GM12878 (cell line): Measurements from ENCODE around the gene ZBTB6. TPM values are rescaled to one million over a fixed set of nuclear protein-coding genes. Genes with fewer than 3 reads are reported as not detected.

Experiments used
- ATAC-seq: fragments of 200-7000 bp; cut with Tn5 transposase; 3 replicates; pipeline ENCODE4 v1.9.1; 2020; ENCODE audit warnings: mild to moderate bottlenecking, moderate library complexity
- BruUV-seq: library from RNA; stranded (reverse); fragments of 400-500 nt; replicated peaks from 2 replicates; lab custom pipeline; 2021; lab: Mats Ljungman, UMichigan
- CTCF ChIA-PET: fragments of 300-600 bp; sonication (Branson Sonifier 250); formaldehyde crosslinking; extraction: SDS; loops from one replicate; lab custom pipeline; 2021; ENCODE audit warnings: inconsistent platforms; lab: Yijun Ruan, JAX
- POLR2A ChIA-PET: fragments of 350-600 bp; formaldehyde crosslinking; extraction: SDS; loops from one replicate; lab custom pipeline; 2021; ENCODE audit warnings: inconsistent platforms; lab: Charles Lee
- RAD21 ChIA-PET: fragments of 300-600 bp; sonication (Branson Sonifier 250); formaldehyde crosslinking; loops from one replicate; lab custom pipeline; 2023; ENCODE audit warnings: antibody characterized with exemption; ENCODE audit not compliant: unreplicated experiment; lab: Charles Lee
- SMC1A ChIA-PET: fragments of 300-600 bp; sonication (Branson Sonifier 250); formaldehyde crosslinking; loops from one replicate; lab custom pipeline; 2023; ENCODE audit not compliant: unreplicated experiment, uncharacterized antibody; lab: Charles Lee
- DNase-seq: peaks from one replicate; pipeline ENCODE4 v3.0.0-alpha.2; 2011; ENCODE audit warnings: low read depth, low spot score
- FAIRE-seq: peaks from 3 replicates; lab custom pipeline; 2011; peaks lifted over from hg19 to GRCh38; lab: Jason Lieb, UNC
- H2AFZ ChIP-seq: 2 replicates; pipeline ENCODE4 v1.6.0; 2011; ENCODE audit warnings: low read depth, low read length, control low read depth; ENCODE audit not compliant: control insufficient read depth
- H3K27ac ChIP-seq: 2 replicates; pipeline ENCODE4 v1.5.1; 2011; ENCODE audit warnings: control low read depth; ENCODE audit not compliant: control insufficient read depth, insufficient read depth
- H3K27me3 ChIP-seq, 2 experiments: replicated peaks in 1 of 2; 2 replicates each; pipeline versions ENCODE4 v1.6.0 to v1.6.1; 2011; ENCODE audit warnings: low read length in 1 of 2; ENCODE audit not compliant: control insufficient read depth in 2 of 2, insufficient read depth in 2 of 2
- H3K36me3 ChIP-seq, 2 experiments: 2 replicates each; pipeline ENCODE4 v1.5.1; 2011; ENCODE audit warnings: low read length in 1 of 2; ENCODE audit not compliant: control insufficient read depth in 2 of 2, insufficient read depth in 2 of 2
- H3K4me1 ChIP-seq: 2 replicates; pipeline ENCODE4 v1.6.1; 2011; ENCODE audit warnings: mild to moderate bottlenecking, low read length, moderate library complexity, mixed read lengths; ENCODE audit not compliant: control insufficient read depth, insufficient read depth
- H3K4me2 ChIP-seq: 2 replicates; pipeline ENCODE4 v1.6.0; 2011; ENCODE audit warnings: control low read depth; ENCODE audit not compliant: control insufficient read depth, insufficient read depth
- H3K4me3 ChIP-seq: fragments of 200-600 bp; sonication (generic); 2 replicates; pipeline ENCODE4 v1.5.1; 2016
- H3K79me2 ChIP-seq: 2 replicates; pipeline ENCODE4 v1.6.0; 2011; ENCODE audit warnings: low read length; ENCODE audit not compliant: control insufficient read depth, insufficient read depth
- H3K9ac ChIP-seq: 2 replicates; pipeline ENCODE4 v1.8.0; 2011; ENCODE audit warnings: low read length, control low read depth, mixed read lengths; ENCODE audit not compliant: control insufficient read depth, insufficient read depth
- H3K9me3 ChIP-seq: replicated peaks from 3 replicates; pipeline ENCODE4 v1.5.1; 2011; ENCODE audit warnings: mild to moderate bottlenecking, low read length; ENCODE audit not compliant: control insufficient read depth, insufficient read depth
- H4K20me1 ChIP-seq: 2 replicates; pipeline ENCODE4 v1.6.0; 2011; ENCODE audit not compliant: control insufficient read depth, insufficient read depth
- ASH2L ChIP-seq: fragments of 300-600, 200-600 bp; sonication (generic); IDR thresholded peaks from 2 replicates; pipeline ENCODE4 v1.6.1; 2017; ENCODE audit warnings: low read depth, mild to moderate bottlenecking, borderline replicate concordance
- BACH1 ChIP-seq: fragments of 450-650 bp; IDR thresholded peaks from 2 replicates; pipeline ENCODE4 v1.6.1; 2017; ENCODE audit warnings: mild to moderate bottlenecking, borderline replicate concordance
- CBX5 ChIP-seq: sonication (generic); IDR thresholded peaks from 2 replicates; pipeline ENCODE4 v1.6.1; 2016; ENCODE audit warnings: low read depth, moderate library complexity, mild to moderate bottlenecking, inconsistent platforms
- ESRRA ChIP-seq: IDR thresholded peaks from 2 replicates; pipeline ENCODE4 v1.6.1; 2012; ENCODE audit warnings: mild to moderate bottlenecking, low read length, improper control_type of control experiment
- ETV6 ChIP-seq, 2 experiments: fragments of 450-650 bp in 1 of 2; IDR thresholded peaks in 1 of 2; conservative IDR thresholded peaks in 1 of 2; 2 replicates each; pipeline ENCODE4 v1.6.1; 2014; ENCODE audit warnings: antibody characterized with exemption in 1 of 2, borderline replicate concordance in 1 of 2, low read depth in 1 of 2, mild to moderate bottlenecking in 1 of 2, moderate library complexity in 1 of 2
- JUNB ChIP-seq: IDR thresholded peaks from 2 replicates; pipeline ENCODE4 v1.6.1; 2016; ENCODE audit warnings: antibody characterized with exemption, mild to moderate bottlenecking
- RB1 ChIP-seq: fragments of 450-650 bp; formaldehyde crosslinking; IDR thresholded peaks from 2 replicates; pipeline ENCODE4 v1.6.1; 2017; ENCODE audit warnings: mild to moderate bottlenecking, borderline replicate concordance
- WRNIP1 ChIP-seq: IDR thresholded peaks from 2 replicates; pipeline ENCODE4 v1.6.1; 2011; ENCODE audit warnings: low read depth, low read length, improper control_type of control experiment, borderline replicate concordance
- WGBS: methylation state at CpG from one replicate; pipeline ENCODE4 v1.1.6; 2016; ENCODE audit warnings: low lambda C conversion rate; ENCODE audit not compliant: insufficient replicate concordance, insufficient coverage; ENCODE audit errors: missing lambda C conversion rate; 5-methylcytosine and 5-hydroxymethylcytosine counted together
- in situ Hi-C: fragments of 300-500 bp; cut with MboI; formaldehyde crosslinking; loops from 9 replicates; pipeline ENCODE4 v1.14.3; 2018; ENCODE audit warnings: mixed read lengths
- intact Hi-C: fragments of 100-400 bp; cut with micrococcal nuclease; formaldehyde crosslinking; loops from one replicate; pipeline ENCODE4 v1.14.2; 2022; ENCODE audit not compliant: unreplicated experiment
- polyA plus RNA-seq, 11 experiments: library from polyadenylated mRNA; depleted of rRNA in 4 of 11; unstranded in 6 of 11; stranded (reverse) in 5 of 11; fragments of >200 nt; fragmentation: Nextera tagmentation in 4 of 11; fragmentation: Illumina TruSeq in 1 of 11; extraction: Ambion mirVana in 4 of 11; extraction: Trizol in 1 of 11; gene quantifications; 1 replicate in 1 of 11; 2 replicates in 10 of 11; pipeline versions ENCODE4 v1.2.1 to v1.2.3, GENCODE V29; 2011 to 2016; ENCODE audit warnings: inconsistent platforms in 2 of 11, missing spikeins in 2 of 11, low read depth in 1 of 11
- total RNA-seq, 4 experiments: library from RNA; depleted of rRNA in 3 of 4; stranded (reverse); fragments of >200 nt in 3 of 4; fragmentation: Illumina TruSeq in 1 of 4; extraction: Trizol in 1 of 4; gene quantifications; 2 replicates each; pipeline versions ENCODE4 v1.2.1 to v1.2.3, GENCODE V29; 2013 to 2021
- TF ChIP-seq, protein P1 (sequence below): IDR thresholded peaks from 2 replicates; pipeline ENCODE4 v1.6.1; 2012; ENCODE audit warnings: improper control_type of control experiment, low read depth, low read length; ENCODE audit not compliant: insufficient replicate concordance
- TF ChIP-seq, protein P2 (sequence below): fragments of 450-650 bp; IDR thresholded peaks from 2 replicates; pipeline ENCODE4 v1.6.1; 2017; ENCODE audit warnings: mild to moderate bottlenecking, moderate library complexity

ZBTB6 gene
- total and polyA plus RNA-seq, 10 of the 15 experiments (the other 5 are each of a cell fraction or from before 2014, with no cell fraction given) = 1.7 to 11.5 (median 7.0) TPM

DNA sequence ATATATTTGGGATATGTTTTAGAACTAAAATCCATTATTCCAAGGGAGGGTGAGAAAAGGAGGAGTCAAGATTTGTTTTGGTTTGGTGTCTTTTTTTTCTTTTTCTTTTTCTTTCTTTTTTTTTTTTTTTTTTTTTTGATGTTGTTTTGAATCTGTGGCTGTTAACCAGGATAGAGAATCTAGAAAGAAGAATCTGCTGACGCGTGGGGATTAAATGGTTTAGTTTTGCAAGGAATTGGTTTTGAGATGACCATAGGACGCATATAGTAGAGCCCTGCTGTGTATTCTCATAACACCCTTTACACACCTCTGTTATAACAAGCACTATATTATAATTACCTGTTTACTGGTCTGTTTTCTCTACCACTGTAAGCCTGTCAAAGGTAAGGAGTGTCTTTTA, 37.1 kb upstream of the ZBTB6 start:
- CTCF ChIA-PET = interaction anchor here (1.2 to 1.3 kb wide), 2 partner anchors 10 to 142 kb away, joined by 3 to 4 read pairs; no protein-coding TSS in a partner anchor
- Histone ChIP-seq H3K9ac (no peak overlapping the region), H3K27me3 (no peaks in the 10 kb centered on the region), H3K27ac (peak overlapping the region; percentile 46; the same call in 1 of the 2 replicates), H3K36me3 (no peaks in the 10 kb centered on the region), H3K4me1 (peaks cover 15% of the 10 kb centered on the region; the same call in 1 of the 2 replicates), H3K4me3 (peak overlapping the region; percentile 14; the same call in 1 of the 2 replicates), H4K20me1 (no peaks in the 10 kb centered on the region), H3K4me2 (peak overlapping the region; percentile 26; the same call in 1 of the 2 replicates), H2AFZ (no peak overlapping the region), H3K79me2 (peaks cover 80% of the 10 kb centered on the region), H3K9me3 (peaks cover 1% of the 10 kb centered on the region; the same call in 1 of the 3 replicates)
- SMC1A ChIA-PET = interaction anchor here (0.7 to 1.5 kb wide), 3 partner anchors 19 to 38 kb away, joined by 3 read pairs; partner anchors contain the start of gene ZBTB26
- in situ Hi-C loops (no loop called here), intact Hi-C loops (no loop called here)
- BruUV-seq = TSS peak; percentile 22
- FAIRE-seq = no peak
- TF ChIP-seq, protein P1, sequence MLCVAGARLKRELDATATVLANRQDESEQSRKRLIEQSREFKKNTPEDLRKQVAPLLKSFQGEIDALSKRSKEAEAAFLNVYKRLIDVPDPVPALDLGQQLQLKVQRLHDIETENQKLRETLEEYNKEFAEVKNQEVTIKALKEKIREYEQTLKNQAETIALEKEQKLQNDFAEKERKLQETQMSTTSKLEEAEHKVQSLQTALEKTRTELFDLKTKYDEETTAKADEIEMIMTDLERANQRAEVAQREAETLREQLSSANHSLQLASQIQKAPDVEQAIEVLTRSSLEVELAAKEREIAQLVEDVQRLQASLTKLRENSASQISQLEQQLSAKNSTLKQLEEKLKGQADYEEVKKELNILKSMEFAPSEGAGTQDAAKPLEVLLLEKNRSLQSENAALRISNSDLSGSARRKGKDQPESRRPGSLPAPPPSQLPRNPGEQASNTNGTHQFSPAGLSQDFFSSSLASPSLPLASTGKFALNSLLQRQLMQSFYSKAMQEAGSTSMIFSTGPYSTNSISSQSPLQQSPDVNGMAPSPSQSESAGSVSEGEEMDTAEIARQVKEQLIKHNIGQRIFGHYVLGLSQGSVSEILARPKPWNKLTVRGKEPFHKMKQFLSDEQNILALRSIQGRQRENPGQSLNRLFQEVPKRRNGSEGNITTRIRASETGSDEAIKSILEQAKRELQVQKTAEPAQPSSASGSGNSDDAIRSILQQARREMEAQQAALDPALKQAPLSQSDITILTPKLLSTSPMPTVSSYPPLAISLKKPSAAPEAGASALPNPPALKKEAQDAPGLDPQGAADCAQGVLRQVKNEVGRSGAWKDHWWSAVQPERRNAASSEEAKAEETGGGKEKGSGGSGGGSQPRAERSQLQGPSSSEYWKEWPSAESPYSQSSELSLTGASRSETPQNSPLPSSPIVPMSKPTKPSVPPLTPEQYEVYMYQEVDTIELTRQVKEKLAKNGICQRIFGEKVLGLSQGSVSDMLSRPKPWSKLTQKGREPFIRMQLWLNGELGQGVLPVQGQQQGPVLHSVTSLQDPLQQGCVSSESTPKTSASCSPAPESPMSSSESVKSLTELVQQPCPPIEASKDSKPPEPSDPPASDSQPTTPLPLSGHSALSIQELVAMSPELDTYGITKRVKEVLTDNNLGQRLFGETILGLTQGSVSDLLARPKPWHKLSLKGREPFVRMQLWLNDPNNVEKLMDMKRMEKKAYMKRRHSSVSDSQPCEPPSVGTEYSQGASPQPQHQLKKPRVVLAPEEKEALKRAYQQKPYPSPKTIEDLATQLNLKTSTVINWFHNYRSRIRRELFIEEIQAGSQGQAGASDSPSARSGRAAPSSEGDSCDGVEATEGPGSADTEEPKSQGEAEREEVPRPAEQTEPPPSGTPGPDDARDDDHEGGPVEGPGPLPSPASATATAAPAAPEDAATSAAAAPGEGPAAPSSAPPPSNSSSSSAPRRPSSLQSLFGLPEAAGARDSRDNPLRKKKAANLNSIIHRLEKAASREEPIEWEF = no peak
- TF ChIP-seq CBX5 (no peak), RB1 (no peak), ETV6 (conservative IDR thresholded peaks at IDR 0.05 in 1 of 2, IDR thresholded peaks at IDR 0.05 in 1 of 2; ENCODE audit: borderline replicate concordance in 1 of 2, low read depth in 1 of 2) (no peak), BACH1 (no peak), ASH2L (no peak), JUNB (no peak), ESRRA (no peak), WRNIP1 (no peak)
- TF ChIP-seq, protein P2, sequence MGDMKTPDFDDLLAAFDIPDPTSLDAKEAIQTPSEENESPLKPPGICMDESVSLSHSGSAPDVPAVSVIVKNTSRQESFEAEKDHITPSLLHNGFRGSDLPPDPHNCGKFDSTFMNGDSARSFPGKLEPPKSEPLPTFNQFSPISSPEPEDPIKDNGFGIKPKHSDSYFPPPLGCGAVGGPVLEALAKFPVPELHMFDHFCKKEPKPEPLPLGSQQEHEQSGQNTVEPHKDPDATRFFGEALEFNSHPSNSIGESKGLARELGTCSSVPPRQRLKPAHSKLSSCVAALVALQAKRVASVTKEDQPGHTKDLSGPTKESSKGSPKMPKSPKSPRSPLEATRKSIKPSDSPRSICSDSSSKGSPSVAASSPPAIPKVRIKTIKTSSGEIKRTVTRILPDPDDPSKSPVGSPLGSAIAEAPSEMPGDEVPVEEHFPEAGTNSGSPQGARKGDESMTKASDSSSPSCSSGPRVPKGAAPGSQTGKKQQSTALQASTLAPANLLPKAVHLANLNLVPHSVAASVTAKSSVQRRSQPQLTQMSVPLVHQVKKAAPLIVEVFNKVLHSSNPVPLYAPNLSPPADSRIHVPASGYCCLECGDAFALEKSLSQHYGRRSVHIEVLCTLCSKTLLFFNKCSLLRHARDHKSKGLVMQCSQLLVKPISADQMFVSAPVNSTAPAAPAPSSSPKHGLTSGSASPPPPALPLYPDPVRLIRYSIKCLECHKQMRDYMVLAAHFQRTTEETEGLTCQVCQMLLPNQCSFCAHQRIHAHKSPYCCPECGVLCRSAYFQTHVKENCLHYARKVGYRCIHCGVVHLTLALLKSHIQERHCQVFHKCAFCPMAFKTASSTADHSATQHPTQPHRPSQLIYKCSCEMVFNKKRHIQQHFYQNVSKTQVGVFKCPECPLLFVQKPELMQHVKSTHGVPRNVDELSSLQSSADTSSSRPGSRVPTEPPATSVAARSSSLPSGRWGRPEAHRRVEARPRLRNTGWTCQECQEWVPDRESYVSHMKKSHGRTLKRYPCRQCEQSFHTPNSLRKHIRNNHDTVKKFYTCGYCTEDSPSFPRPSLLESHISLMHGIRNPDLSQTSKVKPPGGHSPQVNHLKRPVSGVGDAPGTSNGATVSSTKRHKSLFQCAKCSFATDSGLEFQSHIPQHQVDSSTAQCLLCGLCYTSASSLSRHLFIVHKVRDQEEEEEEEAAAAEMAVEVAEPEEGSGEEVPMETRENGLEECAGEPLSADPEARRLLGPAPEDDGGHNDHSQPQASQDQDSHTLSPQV = no peak
- no peak for DNase-seq
- POLR2A ChIA-PET = interaction anchor here (0.7 to 1.6 kb wide), 3 partner anchors 9 to 102 kb away, joined by 3 to 6 read pairs (median 3); partner anchors contain the start of gene RC3H2
- RAD21 ChIA-PET = interaction anchor here (1.5 to 1.9 kb wide), 2 partner anchors 19 to 41 kb away, joined by 4 to 6 read pairs; partner anchors contain the start of gene ZBTB26
- 88% methylated on average over 3 of the region's 3 CpGs for WGBS
- ATAC-seq = peak; percentile 30
